GM18858 (cell line): ENCODE data around the gene CPT1C.
A peak's percentile ranks its signal among the peaks of the same experiment; 100 is the strongest.

Experiments
- ATAC-seq: cut with Tn5 transposase; IDR thresholded peaks from one replicate; pipeline ENCODE4 v1.9.1; 2021; ENCODE audit not compliant: unreplicated experiment

CPT1C gene

DNA sequence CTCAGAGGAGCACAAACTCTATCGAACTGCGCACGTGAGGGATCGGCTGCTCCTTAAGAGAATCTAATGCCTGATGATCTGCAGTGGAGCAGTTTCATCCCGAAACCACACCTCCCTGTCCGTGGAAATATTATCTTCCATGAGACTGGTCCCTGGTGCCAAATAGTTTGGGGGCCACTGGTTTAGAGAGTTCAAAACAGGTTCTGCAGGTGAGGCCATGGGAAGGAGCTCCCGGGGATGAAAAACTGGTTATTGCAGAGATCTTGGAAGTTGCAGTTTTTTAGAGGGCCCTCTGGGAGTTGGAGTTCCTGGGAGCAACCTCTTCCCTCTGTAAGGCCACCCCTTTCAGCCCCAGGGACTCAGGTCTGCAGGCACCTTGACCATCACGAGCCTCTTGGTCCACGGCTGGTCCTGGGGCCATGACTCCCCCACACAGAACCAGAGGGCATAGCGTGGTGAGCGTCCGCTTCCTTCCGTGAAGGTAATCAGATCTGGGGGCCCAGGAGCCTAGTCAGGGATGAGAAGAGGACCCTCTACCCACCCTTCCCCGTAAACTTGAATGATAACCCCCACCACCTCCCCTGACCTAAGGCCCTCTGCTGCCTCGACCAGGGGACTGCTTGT lies 30.5 kb upstream of the CPT1C start:
- ATAC-seq, result no peak

DNA sequence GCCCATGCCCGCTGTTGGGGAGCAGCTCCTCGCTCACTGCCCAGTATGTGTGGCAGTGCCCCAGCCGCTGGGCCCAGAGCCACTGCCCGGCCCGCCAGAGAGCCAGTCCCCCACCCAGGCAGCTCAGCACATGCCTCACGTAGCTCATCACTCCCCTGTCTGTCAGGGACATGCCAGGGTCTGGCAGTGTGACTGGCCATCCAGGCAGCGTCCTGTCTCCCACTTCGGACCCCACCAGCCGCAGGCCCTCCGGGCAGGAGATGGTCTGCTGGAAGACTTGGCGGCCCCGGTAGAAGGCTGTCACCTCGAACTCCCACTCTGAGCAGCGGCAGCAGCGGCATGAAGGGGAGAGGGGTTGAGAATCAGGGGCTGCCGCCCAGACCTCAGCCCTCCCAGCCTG lies 28.9 kb upstream of the CPT1C start:
- no peak for ATAC-seq

DNA sequence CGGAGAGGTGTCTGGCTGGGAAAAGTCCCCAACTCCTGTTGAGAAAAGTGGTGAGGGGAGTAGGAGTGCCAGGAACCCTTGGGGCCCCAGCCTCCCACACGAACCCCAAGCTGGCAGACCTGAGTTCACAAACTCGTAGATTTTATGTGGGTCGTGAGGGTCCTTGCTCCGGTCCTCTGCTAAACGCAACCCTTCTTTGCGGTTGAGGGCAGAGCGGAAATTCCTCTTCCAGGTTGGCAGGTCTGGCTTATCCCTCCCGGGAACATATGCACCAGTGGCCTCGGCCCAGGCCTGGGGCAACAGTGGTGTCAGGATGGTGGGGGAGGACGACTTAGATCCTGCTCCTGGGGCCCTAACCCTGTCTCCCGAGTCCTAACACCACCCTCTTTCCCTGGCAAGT lies 27.7 kb upstream of the CPT1C start:
- ATAC-seq, result no peak

DNA sequence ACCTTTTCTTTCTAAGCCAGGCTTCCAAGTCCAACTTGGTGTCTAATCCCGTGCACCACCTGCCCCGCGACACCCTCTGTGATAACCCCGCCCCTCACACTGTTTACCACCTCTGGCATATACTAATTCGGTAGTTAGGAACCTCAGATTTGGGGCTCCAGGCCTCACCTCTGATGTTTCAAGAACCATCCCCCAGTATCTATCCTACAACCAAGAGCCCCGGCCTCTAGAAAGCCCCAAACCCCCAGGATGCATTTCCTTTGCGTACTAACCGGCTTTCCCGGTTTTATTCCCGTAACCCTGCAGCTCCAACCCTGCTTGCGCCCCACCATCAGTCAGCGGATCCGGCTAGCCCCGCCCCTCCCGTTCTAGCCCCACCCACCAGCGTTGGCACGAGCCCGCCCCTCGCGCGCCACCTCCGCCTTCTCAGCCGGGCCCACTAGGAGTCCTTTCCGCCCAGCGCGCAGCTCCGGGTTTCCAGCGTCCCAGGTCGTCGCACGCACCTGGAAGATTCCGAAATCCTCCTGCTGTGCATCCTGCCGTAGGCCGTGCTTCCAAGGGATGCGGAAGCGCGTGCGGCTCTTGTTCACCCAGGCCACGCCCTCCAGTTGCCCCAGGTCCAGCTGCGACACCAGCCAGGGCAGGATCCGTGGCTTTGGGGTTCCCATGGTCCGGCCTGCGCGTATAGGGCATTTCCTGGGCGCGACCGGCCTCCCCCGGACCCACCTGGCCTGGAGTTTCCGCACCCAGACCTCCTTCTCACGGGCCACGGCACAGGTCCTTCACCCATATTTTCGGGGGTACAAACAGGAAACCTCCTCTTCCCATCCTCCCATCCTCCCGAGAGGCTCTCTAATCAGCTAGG lies 26.5 kb upstream of the CPT1C start:
- no peak for ATAC-seq

DNA sequence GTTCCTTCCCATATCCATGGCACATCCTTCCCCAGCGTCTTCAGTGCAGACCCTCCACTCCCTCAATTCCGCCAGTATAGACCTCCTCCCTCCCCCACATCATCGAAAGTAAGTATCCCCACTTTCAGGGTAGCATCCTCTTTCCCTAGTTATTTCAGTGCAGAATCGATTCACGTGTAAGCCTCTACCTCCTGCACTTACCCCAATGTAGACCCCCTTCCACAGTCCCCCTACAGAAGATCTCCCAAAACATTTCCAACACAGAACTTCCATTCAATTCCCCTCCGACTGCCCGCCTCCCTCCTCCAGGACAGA lies 25.9 kb upstream of the CPT1C start:
- ATAC-seq, result no peak

DNA sequence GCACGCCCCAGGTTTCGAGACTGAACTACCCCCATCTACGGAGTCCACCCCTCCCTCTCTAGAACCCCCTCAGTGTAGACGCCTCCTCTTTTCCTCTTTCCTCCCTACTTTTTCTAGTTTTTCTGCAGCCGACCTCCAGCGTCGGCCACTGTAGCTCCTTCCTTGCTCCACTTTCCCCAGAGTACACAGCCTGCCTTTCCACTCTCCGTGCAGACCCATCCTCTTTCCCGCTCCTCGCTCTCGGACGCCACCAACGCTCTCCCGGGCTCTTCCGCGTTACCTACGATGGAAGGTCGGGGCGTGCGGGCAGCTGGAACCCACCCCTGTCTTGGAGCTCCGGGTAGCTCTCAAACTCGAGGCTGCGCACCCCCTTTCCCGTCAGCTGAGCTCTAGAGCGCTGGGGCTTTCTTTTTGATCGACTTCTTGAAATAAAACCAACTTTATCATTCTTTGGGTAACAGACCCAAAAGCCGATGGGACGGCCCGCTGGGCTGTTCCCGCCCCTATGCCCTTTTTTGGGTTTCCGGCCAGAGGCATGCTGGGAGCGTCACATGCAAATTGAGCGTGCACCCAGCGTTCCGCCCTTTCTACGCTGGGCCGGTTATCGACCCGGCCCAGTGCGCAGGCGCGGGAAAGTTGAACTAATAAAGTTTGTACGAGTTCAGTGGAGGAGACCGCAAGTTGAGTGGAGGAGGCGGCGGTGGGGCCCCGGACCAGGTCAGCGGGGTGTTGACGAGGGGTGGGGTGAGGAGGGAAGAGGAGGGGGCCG lies 25.4 kb upstream of the CPT1C start, which contains the start of the genes BCL2L12 and IRF3:
TSS of gene BCL2L12 (plus strand) at position 583 of the 769 bp plus-strand sequence. CDS start 760 bp downstream, outside the sequence.
TSS of gene IRF3 (minus strand) at position 507 of the 769 bp plus-strand sequence. CDS start 1,019 bp downstream, outside the sequence.
- peak; percentile 80 for ATAC-seq

DNA sequence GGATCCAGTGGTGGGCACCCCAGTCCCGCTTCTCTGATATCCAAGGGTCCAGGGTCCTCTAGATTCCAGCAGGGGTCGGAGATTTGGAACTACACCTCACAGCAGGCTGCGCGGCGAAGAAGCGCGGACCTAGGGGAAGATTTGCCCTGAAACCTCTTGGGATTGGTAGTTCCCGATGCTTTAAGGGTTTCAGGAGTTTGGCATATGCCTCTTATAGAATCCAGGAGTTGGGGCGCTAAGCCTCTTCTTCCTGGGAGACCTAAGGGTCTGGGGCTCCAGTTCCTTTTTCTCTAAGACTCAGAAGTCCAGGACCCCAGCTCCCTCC lies 24.8 kb upstream of the CPT1C start:
- no peak for ATAC-seq

DNA sequence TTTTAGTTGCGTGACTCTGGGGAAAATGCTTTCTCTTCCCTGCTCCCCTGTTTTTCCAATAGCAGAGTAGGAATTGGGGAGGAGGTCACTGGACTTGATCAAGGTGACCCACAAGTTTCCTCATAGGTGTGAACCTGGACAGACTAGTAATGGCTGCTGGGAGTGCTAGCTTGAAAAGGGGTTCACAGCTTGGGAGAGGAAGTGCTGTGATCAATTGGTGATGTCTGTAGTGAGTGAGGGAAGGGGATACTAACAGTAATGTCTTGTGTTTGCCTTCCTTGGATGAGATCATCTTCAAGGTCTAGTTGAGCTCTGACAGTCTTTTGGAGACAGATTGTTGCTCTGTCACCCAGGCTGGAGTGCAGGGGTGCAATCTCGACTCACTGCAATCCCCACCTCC lies 23.4 kb upstream of the CPT1C start:
- no peak for ATAC-seq

DNA sequence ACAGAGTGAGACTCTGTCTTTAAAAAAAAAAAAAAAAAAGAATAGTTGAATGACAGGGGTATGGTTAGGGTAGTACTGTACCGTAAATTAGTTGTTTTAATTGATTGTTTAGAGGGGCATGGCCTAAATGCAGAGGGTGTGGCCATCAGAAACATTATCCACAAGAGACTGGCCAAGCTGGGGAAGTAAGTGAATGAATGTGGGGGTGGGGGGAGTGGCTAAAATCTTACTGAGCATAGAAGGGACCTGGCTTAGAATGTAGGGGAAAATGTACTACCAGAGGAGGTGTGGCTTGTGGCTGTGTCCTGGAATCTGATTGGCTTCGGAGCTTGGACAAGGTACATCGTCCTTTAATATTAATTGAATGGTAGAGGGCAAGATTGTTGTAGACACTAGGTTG lies 21.4 kb upstream of the CPT1C start:
- ATAC-seq, result no peak

DNA sequence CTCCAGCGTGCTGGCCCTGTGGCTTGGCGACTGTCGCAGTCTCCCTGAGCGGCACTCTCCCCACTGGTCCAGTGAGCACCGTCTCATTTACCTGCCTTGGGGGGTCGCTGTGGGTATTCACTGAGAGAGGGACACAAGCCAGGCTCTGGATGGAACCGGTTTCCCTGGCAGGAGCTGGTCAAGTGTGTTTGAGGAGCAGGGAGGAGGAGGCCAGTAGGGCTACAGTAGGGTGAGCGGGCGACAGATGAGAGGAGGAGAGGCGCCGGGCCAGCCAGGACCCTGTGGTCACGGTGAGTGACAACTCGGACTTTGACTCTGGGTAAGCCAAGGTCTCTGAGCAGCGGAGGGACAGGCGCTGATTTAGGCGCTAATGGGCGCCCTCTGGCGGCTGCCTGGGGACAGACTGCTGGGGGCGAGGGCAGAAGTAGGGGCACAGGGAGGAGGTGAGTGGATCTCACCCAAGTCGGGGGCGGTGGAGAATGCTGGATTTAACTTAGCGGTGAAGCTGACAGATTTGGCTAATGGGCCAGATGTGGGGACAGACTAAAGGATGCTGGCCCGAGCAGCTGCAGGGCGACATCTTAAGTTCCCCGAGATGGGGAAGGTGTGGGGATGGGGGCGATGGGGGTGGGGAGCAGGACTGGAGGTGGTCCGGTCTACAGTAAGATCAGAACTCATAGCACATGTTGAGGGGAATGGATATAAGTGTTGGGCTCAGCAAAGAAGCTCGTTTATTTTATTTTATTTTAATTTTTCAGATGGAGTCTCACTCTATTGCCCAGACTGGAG lies 18.6 kb upstream of the CPT1C start:
- no peak for ATAC-seq

DNA sequence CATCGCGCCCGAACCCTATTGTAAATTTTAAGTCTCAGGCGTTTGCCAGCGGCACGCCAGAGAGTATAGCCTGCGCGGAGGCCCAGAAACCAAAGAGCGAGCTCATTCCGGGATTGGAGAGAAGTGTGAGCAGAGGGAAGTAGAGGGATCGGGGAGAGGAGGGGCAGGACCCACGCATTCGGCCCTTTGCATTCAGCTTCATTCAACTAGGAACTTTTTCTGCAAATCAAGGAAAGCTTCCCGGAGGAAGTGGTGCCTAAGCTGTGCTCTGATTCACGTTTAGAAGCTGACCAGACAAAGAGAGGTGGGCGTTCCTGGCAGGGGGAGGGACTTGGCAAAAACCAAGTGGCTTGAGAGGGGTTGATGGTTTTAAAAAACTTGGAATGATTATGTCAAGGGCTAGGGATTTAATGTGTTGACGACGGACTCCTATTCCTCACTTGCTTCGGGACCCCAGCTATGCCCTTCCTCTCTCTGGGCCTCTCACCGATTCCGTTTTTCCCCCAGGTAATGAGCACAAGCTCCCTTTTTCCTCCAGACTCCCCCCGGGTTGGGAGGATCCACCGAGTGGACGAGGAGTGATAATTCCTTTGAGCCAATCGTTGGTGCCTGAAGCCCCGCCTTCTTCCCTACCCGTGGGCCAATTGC lies 14.7 kb upstream of the CPT1C start:
- peak; percentile 2 for ATAC-seq

DNA sequence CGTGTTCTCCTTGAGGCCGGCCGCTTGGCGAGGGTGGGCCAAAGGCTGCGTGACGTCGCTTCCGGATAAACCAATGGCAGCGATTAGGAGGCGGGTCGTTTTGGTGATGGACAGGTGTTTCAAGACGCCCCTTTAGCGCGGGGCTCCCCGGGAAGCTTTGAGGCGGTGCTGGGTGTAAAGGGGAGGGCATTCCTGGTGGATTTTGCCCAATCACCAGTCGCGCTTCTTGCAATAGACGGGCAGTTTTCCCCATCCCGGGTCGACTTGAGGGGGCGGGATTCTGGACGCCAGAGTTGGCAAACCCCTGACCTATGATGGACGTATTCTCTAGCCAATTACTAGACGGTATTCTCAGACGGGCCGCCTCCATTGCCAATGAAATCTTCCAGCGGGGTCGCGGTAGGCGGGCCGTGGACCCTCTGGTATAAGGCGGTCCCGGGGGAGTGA lies 14.1 kb upstream of the CPT1C start:
- ATAC-seq, result peak; percentile 47

DNA sequence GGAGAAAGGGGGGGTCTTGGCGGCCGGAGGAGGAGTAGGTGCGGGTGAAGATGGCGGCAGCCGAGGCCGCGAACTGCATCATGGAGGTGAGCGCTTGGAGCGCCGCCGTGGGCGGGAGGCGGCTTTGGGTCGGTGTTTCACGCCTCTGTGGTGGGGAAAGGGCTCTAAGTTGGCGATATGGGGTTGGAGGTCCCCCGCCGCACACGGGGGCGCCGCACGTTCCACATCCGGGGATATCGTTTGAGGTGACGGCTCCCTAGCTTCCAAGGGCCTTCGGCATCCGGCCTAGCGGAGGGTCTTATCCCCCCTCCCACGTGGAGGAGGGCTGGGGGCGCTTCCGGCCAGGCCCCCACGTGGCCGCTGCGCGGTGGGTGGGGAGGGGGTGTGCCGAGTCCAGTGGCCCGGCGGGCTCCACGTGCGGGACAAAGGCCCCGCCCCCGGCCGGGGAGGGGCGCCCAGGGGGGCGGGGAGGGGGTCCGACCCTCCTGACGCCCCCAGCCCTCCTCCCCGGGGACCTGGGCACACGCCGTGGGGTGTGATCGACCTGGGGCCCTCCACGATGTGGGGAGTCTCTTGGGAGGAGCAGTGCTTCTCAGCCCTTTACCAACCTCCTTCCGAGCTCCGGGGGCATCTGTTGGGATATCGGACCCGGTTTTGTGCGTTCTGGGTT lies 13.6 kb upstream of the CPT1C start, which contains the start of gene PRMT1:
TSS of gene PRMT1 (plus strand) at position 41 of the 670 bp plus-strand sequence. CDS start at position 51, 10 bp downstream.
- peak; percentile 5 for ATAC-seq

DNA sequence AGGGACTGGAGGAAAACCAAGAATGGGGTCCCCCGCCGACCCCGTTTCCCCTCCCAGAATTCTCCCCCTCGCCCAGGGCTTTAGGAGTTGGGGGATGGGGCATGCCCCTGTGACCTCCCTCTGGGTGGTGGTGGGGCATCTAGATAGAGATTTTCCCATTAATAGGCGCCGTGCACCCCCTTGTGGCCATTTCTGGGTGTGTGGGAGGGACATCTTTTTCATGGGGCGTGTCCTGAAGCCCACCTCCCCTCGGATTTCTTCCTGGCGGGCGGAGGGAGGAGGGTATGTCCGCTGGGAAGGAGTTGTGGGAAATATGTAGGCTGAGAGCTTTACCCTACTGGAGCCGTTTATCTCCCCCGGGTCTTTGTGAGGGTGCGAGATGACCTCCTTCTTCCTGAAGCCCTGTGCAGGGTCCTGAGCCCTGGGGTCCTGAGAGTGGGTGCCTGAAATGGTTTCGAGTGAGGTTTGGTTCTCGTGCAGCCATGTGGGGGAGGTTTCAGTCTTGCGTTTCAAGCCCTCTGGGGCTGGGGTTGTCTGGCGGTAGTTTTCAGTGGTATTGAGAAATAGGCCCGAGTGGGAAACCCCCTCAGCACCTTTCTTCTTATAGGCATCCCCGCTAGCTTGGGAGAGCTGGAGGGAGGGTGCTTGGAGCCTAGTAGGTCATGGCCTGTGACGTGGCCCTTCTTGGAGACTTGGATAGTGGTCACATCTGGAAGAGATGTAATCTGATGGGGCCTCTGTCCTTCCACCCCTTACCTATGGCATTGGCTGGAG lies 12.8 kb upstream of the CPT1C start:
- ATAC-seq, result no peak

DNA sequence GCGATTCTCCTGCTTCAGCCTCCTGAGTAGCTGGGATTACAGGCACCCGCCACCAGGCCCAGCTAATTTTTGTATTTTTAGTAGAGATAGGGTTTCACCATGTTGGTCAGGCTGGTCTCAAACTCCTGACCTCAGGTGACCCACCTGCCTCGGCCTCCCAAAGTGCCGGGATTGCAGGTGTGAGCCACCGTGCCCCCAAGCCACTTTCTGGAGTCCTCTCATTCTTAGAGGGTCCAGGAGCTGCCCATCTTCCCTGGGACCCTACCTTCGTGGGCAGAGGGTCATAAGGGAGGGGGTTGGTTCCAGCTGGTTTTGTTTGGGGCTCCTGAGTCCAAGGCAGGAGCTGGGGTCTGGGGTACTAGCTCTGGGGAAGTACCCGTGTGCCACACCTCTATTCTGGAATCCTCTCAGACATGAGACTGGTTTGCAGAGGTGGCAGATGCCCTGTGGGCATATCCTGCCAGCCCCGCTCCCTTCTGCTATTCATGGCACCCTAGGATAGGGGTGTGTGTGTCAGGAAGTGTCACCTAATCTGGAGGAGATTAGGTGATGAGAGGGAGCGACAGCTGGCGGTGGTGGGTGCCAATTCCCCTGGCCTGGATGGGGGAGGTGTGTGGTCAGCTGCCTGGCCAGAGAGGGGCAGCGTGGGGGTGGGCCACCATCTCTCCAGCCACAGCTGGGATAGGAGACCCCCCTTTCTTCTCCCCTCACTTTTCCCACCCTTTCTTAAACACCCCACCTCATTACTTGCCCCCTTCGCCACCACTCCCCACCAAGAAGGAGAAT lies 11.7 kb upstream of the CPT1C start:
- ATAC-seq, result no peak

DNA sequence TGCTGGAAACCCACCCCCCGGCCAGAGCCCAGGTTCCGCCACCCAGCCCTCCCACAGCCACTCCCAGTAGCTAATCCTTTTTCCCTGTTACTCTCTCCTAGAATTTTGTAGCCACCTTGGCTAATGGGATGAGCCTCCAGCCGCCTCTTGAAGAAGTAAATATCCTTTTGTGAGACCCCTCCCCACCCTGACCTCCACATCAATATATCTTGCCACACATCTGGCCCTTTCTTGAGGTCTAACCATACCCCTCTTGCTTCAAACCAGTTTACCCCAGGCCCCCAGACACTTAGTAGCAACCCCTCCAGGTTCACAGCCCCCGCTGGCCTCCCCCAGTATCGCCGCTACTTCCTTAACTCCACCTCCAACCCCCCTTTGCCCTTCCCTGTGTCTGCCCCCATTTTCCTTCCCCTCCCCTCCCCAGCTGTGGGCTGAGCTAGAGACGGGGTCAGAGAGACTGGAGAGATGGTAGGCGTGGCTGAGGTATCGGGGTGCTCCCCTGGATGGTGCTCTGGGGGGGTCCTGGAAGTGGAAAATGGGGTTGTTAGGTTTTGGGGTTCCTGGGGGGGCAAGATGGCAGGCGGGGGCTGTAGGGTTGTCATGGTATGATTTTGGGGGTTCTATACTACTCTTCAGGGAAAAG lies 11.0 kb upstream of the CPT1C start:
- no peak for ATAC-seq

DNA sequence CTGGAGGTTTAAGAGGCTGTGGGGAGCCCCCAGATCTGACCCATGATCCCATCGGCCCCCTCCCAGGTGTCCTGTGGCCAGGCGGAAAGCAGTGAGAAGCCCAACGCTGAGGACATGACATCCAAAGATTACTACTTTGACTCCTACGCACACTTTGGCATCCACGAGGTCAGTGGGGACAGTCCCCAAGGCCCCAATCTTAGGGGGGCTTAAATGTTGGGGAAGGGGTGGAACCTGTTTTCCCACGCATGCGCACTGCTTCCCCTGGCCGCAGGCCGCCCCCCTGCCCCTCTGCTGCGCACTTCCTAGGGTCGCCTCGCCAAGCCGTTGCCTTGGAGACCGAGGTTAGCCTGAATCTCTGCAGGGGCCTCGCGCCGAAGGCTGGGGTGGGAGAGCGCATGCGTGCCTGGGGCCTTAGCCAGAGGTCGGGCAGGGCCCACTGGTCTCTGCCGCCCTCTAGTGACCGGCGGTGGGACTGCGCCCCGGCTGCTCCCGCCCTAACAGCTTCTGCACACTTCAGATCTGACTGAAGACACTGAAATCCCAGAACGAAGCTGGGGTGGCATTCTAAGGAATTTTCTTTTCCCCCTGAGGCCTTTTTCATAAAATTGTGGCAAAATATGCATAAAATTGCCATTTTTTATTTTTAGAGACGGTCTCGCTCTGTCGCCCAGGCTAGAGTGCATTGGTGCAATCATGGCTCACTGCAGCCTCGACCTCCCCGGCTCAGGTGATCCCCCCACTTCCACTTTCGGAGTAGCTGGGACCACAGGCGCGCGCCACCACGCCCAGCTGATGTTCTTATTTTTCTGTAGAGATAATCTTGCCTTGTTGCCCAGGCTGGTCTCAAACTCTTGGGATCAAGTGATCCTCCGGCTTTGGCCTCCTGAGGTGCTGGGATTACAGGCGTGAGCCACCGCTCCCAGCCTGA lies 10.2 kb upstream of the CPT1C start:
- no peak for ATAC-seq
